WTC11 (cell line): ENCODE measurements around the gene ATXN10.

ENCODE experiments used
- CTCF ChIP-seq: fragments of 200-600 bp; IDR thresholded peaks from 2 replicates; pipeline ENCODE4 v1.8.0; 2022; ENCODE audit warnings: antibody characterized with exemption
- MAX ChIP-seq: sonication (generic); formaldehyde crosslinking; IDR thresholded peaks from 2 replicates; pipeline ENCODE4 v1.8.0; 2022; ENCODE audit warnings: mild to moderate bottlenecking, missing genetic modification reagents
- MLX ChIP-seq: sonication (generic); formaldehyde crosslinking; IDR thresholded peaks from 2 replicates; pipeline ENCODE4 v1.8.1; 2023; ENCODE audit warnings: mild to moderate bottlenecking, missing genetic modification reagents, moderate library complexity
- NR1H2 ChIP-seq: sonication (generic); formaldehyde crosslinking; IDR thresholded peaks from 2 replicates; pipeline ENCODE4 v1.9.0; 2021; ENCODE audit warnings: mild to moderate bottlenecking, moderate library complexity, missing genetic modification reagents
- NR2C2 ChIP-seq: sonication (generic); formaldehyde crosslinking; IDR thresholded peaks from 2 replicates; pipeline ENCODE4 v1.8.0; 2022; ENCODE audit warnings: mild to moderate bottlenecking, missing genetic modification reagents
- ZBTB21 ChIP-seq: sonication (generic); formaldehyde crosslinking; IDR thresholded peaks from 2 replicates; pipeline ENCODE4 v1.8.1; 2023; ENCODE audit warnings: mild to moderate bottlenecking, missing genetic modification reagents, borderline replicate concordance

- TF ChIP-seq ZBTB21 (no peak), NR2C2 (CRISPR knock-in tag) (no peak), CTCF (no peak), MAX (CRISPR knock-in tag) (no peak), NR1H2 (CRISPR knock-in tag) (no peak), MLX (CRISPR knock-in tag) (no peak)
Measured at GRCh38 chr22:45838305-45838887, 166.8 kb downstream of the ATXN10 start.
